GM23338 (cell line): ENCODE results near the gene CD53. TPM values are rescaled to one million over a fixed set of nuclear protein-coding genes. Genes with fewer than 3 reads are reported as not detected.

ENCODE experiments used
- ATAC-seq: fragments of 200-7000 bp; cut with Tn5 transposase; 3 replicates; pipeline ENCODE4 v1.9.1; 2020
- DNase-seq: peaks from one replicate; pipeline ENCODE4 v3.0.0-alpha.2; 2015; ENCODE audit warnings: low spot score
- H2AFZ ChIP-seq: fragments of 200-600 bp; sonication (generic); 2 replicates; pipeline ENCODE4 v1.8.0; 2016; ENCODE audit warnings: antibody characterized with exemption, mild to moderate bottlenecking, moderate library complexity
- H3F3A ChIP-seq: fragments of 200-600 bp; sonication (generic); replicated peaks from 2 replicates; pipeline ENCODE4 v1.8.0; 2017; ENCODE audit warnings: antibody characterized with exemption, mixed run types, low read depth
- H3K27ac ChIP-seq: fragments of 200-600 bp; sonication (generic); 2 replicates; pipeline ENCODE4 v1.6.1; 2016; ENCODE audit warnings: low read depth
- H3K27me3 ChIP-seq: fragments of 200-600 bp; sonication (generic); 2 replicates; pipeline ENCODE4 v1.8.0; 2016; ENCODE audit warnings: mild to moderate bottlenecking, mixed run types, moderate library complexity; ENCODE audit not compliant: insufficient read depth
- H3K36me3 ChIP-seq: fragments of 200-600 bp; sonication (generic); 2 replicates; pipeline ENCODE4 v1.8.0; 2016; ENCODE audit warnings: mild to moderate bottlenecking; ENCODE audit not compliant: insufficient read depth
- H3K4me1 ChIP-seq: fragments of 200-600 bp; sonication (generic); 2 replicates; pipeline ENCODE4 v1.8.0; 2016; ENCODE audit warnings: mild to moderate bottlenecking, moderate library complexity; ENCODE audit not compliant: insufficient read depth
- H3K4me2 ChIP-seq: fragments of 200-600 bp; sonication (generic); 2 replicates; pipeline ENCODE4 v1.7.1; 2017; ENCODE audit warnings: mixed run types
- H3K4me3 ChIP-seq: fragments of 200-600 bp; sonication (generic); 2 replicates; pipeline ENCODE4 v1.6.1; 2016; ENCODE audit warnings: mixed run types
- H3K79me2 ChIP-seq: fragments of 200-600 bp; sonication (generic); replicated peaks from 2 replicates; pipeline ENCODE4 v1.8.0; 2017; ENCODE audit warnings: mild to moderate bottlenecking; ENCODE audit not compliant: insufficient read depth
- H3K9me2 ChIP-seq: fragments of 200-600 bp; sonication (generic); 2 replicates; pipeline ENCODE4 v1.8.0; 2017; ENCODE audit not compliant: insufficient read depth
- H4K20me1 ChIP-seq: fragments of 200-600 bp; sonication (generic); replicated peaks from 2 replicates; pipeline ENCODE4 v1.8.0; 2017; ENCODE audit warnings: mild to moderate bottlenecking; ENCODE audit not compliant: insufficient read depth
- H3K27ac Mint-ChIP-seq: 2 replicates; pipeline ENCODE4 v1.8.0; 2020; ENCODE audit warnings: inconsistent platforms, mild to moderate bottlenecking, moderate library complexity, mixed read lengths
- H3K27me3 Mint-ChIP-seq: 3 replicates; pipeline ENCODE4 v1.8.0; 2022; ENCODE audit warnings: low read depth, mild to moderate bottlenecking, moderate library complexity, mixed read lengths, inconsistent platforms; ENCODE audit not compliant: insufficient read depth, poor library complexity
- H3K36me3 Mint-ChIP-seq: 3 replicates; pipeline ENCODE4 v1.8.0; 2021; ENCODE audit warnings: low read depth, mild to moderate bottlenecking, inconsistent platforms, moderate library complexity, mixed read lengths
- H3K4me1 Mint-ChIP-seq: 3 replicates; pipeline ENCODE4 v1.8.0; 2020; ENCODE audit warnings: mild to moderate bottlenecking, inconsistent platforms, mixed read lengths
- H3K4me3 Mint-ChIP-seq: 3 replicates; pipeline ENCODE4 v1.8.0; 2021; ENCODE audit warnings: moderate library complexity, mild to moderate bottlenecking, inconsistent platforms, mixed read lengths
- H3K9me3 Mint-ChIP-seq: 3 replicates; pipeline ENCODE4 v1.8.0; 2020; ENCODE audit warnings: moderate library complexity, mild to moderate bottlenecking, inconsistent platforms, mixed read lengths
- CREB1 ChIP-seq: fragments of 250-450 bp; sonication (Bioruptor Pico); IDR thresholded peaks from 2 replicates; pipeline ENCODE4 v1.5.0; 2020; ENCODE audit warnings: low read depth, mild to moderate bottlenecking, moderate library complexity
- EZH2 ChIP-seq: fragments of 200-600 bp; sonication (generic); IDR thresholded peaks from one replicate; pipeline ENCODE4 v1.8.0; 2017; ENCODE audit warnings: antibody characterized with exemption, mild to moderate bottlenecking, low read depth; ENCODE audit not compliant: unreplicated experiment
- EZH2phosphoT487 ChIP-seq: fragments of 200-600 bp; sonication (generic); IDR thresholded peaks from one replicate; pipeline ENCODE4 v1.8.1; 2018; ENCODE audit warnings: antibody characterized with exemption; ENCODE audit not compliant: unreplicated experiment
- JUNB ChIP-seq: IDR thresholded peaks from one replicate; pipeline ENCODE4 v1.6.1; 2016; ENCODE audit warnings: antibody characterized with exemption; ENCODE audit not compliant: unreplicated experiment
- NANOG ChIP-seq: IDR thresholded peaks from 2 replicates; pipeline ENCODE4 v1.6.1; 2016; ENCODE audit warnings: antibody characterized with exemption, borderline replicate concordance
- POLR2AphosphoS5 ChIP-seq: IDR thresholded peaks from 2 replicates; pipeline ENCODE4 v1.6.1; 2016; ENCODE audit warnings: antibody characterized with exemption, low read depth
- STAT1 ChIP-seq: IDR thresholded peaks from one replicate; pipeline ENCODE4 v1.6.1; 2016; ENCODE audit warnings: antibody characterized with exemption; ENCODE audit not compliant: unreplicated experiment
- ZNF114 ChIP-seq: fragments of 250-450 bp; sonication (Bioruptor Pico); IDR thresholded peaks from 2 replicates; pipeline ENCODE4 v1.5.0; 2020; ENCODE audit warnings: mild to moderate bottlenecking, moderate library complexity
- ZNF331 ChIP-seq: fragments of 250-450 bp; sonication (Bioruptor Pico); IDR thresholded peaks from 2 replicates; pipeline ENCODE4 v1.5.0; 2020; ENCODE audit warnings: low read depth, mild to moderate bottlenecking, moderate library complexity
- polyA plus RNA-seq: library from polyadenylated mRNA; unstranded; fragments of >200 nt; fragmentation: Nextera tagmentation; extraction: Ambion mirVana; gene quantifications from 2 replicates; pipeline ENCODE4 v1.2.1, GENCODE V29; 2016
- total RNA-seq: library from RNA; depleted of rRNA; stranded (reverse); fragments of >200 nt; shearing (Covaris generic); gene quantifications from 2 replicates; pipeline ENCODE4 v1.2.3, GENCODE V29; 2014
- TF ChIP-seq, protein P1 (sequence below): IDR thresholded peaks from one replicate; pipeline ENCODE4 v1.6.1; 2018; ENCODE audit warnings: antibody characterized with exemption; ENCODE audit not compliant: unreplicated experiment
- TF ChIP-seq, protein P2 (sequence below), 2 experiments: fragments of 200-600 bp in 1 of 2; sonication (generic) in 1 of 2; conservative IDR thresholded peaks; 2 replicates each; pipeline versions ENCODE4 v1.5.1 to v1.6.1; 2016 to 2017; ENCODE audit warnings: antibody characterized with exemption in 2 of 2, low read depth in 2 of 2, mild to moderate bottlenecking in 2 of 2, moderate library complexity in 1 of 2
- TF ChIP-seq, protein P3 (sequence below): IDR thresholded peaks from 2 replicates; pipeline ENCODE4 v1.6.1; 2016; ENCODE audit warnings: antibody characterized with exemption
- TF ChIP-seq, protein P4 (sequence below): fragments of 250-450 bp; sonication (Bioruptor Pico); IDR thresholded peaks from 2 replicates; pipeline ENCODE4 v1.5.0; 2020; ENCODE audit warnings: mild to moderate bottlenecking, moderate library complexity

CD53 gene
- total and polyA plus RNA-seq, 2 experiments from 2014 or later, result 0.28 to 0.70 TPM

DNA sequence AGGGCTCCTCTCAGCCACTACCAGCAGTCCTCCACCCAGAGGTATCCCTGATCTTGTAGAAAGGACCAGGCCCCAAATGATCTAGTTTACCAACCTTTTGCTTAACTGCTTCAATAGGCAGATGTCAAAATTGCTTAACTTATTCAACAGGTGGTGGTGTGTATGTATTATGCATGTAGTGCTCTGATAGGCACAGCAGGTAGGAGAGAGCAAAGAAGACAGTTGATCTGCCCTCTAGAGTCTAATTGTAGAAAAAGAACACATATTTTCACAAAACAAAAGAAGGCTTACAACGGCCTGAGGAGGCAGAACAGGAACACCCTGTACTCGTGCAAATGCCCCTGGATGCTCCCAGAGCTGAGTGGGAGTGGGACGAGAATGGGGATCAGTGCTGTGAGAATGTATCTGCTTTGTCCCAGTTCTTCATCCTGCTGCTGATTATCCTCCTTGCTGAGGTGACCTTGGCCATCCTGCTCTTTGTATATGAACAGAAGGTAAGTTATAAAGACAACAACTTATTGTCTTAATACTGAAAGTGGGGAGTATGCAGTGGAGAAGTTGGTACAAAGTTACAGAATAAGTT, 21.1 kb downstream of the CD53 start:
- Histone ChIP-seq H3K36me3 (no peaks in the 10 kb centered on the region), H3K9me2 (peaks cover 8% of the 10 kb centered on the region), H3K4me3 (no peak overlapping the region), H3K79me2 (no peaks in the 10 kb centered on the region), H4K20me1 (no peaks in the 10 kb centered on the region), H3K4me2 (no peak overlapping the region), H3K27ac (no peak overlapping the region), H3K4me1 (no peaks in the 10 kb centered on the region), H3F3A (no peaks in the 10 kb centered on the region), H3K27me3 (no peaks in the 10 kb centered on the region), H2AFZ (no peak overlapping the region)
- Mint-ChIP-seq H3K4me1 (no peaks in the 10 kb centered on the region), H3K27ac (no peak overlapping the region), H3K4me3 (no peak overlapping the region), H3K36me3 (no peaks in the 10 kb centered on the region), H3K27me3 (no peaks in the 10 kb centered on the region), H3K9me3 (no peaks in the 10 kb centered on the region)
- ATAC-seq, result no peak
- TF ChIP-seq NANOG (no peak), EZH2 (no peak), EZH2phosphoT487 (no peak), JUNB (no peak), POLR2AphosphoS5 (no peak), ZNF331 (CRISPR knock-in tag) (no peak), CREB1 (CRISPR knock-in tag) (no peak), ZNF114 (CRISPR knock-in tag) (no peak), STAT1 (no peak)
- TF ChIP-seq, protein P1, sequence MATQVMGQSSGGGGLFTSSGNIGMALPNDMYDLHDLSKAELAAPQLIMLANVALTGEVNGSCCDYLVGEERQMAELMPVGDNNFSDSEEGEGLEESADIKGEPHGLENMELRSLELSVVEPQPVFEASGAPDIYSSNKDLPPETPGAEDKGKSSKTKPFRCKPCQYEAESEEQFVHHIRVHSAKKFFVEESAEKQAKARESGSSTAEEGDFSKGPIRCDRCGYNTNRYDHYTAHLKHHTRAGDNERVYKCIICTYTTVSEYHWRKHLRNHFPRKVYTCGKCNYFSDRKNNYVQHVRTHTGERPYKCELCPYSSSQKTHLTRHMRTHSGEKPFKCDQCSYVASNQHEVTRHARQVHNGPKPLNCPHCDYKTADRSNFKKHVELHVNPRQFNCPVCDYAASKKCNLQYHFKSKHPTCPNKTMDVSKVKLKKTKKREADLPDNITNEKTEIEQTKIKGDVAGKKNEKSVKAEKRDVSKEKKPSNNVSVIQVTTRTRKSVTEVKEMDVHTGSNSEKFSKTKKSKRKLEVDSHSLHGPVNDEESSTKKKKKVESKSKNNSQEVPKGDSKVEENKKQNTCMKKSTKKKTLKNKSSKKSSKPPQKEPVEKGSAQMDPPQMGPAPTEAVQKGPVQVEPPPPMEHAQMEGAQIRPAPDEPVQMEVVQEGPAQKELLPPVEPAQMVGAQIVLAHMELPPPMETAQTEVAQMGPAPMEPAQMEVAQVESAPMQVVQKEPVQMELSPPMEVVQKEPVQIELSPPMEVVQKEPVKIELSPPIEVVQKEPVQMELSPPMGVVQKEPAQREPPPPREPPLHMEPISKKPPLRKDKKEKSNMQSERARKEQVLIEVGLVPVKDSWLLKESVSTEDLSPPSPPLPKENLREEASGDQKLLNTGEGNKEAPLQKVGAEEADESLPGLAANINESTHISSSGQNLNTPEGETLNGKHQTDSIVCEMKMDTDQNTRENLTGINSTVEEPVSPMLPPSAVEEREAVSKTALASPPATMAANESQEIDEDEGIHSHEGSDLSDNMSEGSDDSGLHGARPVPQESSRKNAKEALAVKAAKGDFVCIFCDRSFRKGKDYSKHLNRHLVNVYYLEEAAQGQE, result no peak
- TF ChIP-seq, protein P2, sequence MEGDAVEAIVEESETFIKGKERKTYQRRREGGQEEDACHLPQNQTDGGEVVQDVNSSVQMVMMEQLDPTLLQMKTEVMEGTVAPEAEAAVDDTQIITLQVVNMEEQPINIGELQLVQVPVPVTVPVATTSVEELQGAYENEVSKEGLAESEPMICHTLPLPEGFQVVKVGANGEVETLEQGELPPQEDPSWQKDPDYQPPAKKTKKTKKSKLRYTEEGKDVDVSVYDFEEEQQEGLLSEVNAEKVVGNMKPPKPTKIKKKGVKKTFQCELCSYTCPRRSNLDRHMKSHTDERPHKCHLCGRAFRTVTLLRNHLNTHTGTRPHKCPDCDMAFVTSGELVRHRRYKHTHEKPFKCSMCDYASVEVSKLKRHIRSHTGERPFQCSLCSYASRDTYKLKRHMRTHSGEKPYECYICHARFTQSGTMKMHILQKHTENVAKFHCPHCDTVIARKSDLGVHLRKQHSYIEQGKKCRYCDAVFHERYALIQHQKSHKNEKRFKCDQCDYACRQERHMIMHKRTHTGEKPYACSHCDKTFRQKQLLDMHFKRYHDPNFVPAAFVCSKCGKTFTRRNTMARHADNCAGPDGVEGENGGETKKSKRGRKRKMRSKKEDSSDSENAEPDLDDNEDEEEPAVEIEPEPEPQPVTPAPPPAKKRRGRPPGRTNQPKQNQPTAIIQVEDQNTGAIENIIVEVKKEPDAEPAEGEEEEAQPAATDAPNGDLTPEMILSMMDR (conservative IDR thresholded peaks at IDR 0.05; ENCODE audit: low read depth in 2 of 2), result no peak
- TF ChIP-seq, protein P3, sequence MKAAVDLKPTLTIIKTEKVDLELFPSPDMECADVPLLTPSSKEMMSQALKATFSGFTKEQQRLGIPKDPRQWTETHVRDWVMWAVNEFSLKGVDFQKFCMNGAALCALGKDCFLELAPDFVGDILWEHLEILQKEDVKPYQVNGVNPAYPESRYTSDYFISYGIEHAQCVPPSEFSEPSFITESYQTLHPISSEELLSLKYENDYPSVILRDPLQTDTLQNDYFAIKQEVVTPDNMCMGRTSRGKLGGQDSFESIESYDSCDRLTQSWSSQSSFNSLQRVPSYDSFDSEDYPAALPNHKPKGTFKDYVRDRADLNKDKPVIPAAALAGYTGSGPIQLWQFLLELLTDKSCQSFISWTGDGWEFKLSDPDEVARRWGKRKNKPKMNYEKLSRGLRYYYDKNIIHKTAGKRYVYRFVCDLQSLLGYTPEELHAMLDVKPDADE, result no peak
- TF ChIP-seq, protein P4, sequence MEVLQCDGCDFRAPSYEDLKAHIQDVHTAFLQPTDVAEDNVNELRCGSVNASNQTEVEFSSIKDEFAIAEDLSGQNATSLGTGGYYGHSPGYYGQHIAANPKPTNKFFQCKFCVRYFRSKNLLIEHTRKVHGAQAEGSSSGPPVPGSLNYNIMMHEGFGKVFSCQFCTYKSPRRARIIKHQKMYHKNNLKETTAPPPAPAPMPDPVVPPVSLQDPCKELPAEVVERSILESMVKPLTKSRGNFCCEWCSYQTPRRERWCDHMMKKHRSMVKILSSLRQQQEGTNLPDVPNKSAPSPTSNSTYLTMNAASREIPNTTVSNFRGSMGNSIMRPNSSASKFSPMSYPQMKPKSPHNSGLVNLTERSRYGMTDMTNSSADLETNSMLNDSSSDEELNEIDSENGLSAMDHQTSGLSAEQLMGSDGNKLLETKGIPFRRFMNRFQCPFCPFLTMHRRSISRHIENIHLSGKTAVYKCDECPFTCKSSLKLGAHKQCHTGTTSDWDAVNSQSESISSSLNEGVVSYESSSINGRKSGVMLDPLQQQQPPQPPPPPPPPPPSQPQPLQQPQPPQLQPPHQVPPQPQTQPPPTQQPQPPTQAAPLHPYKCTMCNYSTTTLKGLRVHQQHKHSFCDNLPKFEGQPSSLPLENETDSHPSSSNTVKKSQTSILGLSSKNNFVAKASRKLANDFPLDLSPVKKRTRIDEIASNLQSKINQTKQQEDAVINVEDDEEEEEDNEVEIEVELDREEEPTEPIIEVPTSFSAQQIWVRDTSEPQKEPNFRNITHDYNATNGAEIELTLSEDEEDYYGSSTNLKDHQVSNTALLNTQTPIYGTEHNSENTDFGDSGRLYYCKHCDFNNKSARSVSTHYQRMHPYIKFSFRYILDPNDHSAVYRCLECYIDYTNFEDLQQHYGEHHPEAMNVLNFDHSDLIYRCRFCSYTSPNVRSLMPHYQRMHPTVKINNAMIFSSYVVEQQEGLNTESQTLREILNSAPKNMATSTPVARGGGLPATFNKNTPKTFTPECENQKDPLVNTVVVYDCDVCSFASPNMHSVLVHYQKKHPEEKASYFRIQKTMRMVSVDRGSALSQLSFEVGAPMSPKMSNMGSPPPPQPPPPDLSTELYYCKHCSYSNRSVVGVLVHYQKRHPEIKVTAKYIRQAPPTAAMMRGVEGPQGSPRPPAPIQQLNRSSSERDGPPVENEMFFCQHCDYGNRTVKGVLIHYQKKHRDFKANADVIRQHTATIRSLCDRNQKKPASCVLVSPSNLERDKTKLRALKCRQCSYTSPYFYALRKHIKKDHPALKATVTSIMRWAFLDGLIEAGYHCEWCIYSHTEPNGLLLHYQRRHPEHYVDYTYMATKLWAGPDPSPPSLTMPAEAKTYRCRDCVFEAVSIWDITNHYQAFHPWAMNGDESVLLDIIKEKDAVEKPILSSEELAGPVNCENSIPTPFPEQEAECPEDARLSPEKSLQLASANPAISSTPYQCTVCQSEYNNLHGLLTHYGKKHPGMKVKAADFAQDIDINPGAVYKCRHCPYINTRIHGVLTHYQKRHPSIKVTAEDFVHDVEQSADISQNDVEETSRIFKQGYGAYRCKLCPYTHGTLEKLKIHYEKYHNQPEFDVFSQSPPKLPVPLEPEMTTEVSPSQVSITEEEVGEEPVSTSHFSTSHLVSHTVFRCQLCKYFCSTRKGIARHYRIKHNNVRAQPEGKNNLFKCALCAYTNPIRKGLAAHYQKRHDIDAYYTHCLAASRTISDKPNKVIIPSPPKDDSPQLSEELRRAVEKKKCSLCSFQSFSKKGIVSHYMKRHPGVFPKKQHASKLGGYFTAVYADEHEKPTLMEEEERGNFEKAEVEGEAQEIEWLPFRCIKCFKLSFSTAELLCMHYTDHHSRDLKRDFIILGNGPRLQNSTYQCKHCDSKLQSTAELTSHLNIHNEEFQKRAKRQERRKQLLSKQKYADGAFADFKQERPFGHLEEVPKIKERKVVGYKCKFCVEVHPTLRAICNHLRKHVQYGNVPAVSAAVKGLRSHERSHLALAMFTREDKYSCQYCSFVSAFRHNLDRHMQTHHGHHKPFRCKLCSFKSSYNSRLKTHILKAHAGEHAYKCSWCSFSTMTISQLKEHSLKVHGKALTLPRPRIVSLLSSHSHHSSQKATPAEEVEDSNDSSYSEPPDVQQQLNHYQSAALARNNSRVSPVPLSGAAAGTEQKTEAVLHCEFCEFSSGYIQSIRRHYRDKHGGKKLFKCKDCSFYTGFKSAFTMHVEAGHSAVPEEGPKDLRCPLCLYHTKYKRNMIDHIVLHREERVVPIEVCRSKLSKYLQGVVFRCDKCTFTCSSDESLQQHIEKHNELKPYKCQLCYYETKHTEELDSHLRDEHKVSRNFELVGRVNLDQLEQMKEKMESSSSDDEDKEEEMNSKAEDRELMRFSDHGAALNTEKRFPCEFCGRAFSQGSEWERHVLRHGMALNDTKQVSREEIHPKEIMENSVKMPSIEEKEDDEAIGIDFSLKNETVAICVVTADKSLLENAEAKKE (CRISPR knock-in tag), result no peak
- DNase-seq, result no peak
